Head of caudate nucleus (tissue), 42 donors: ENCODE measurements around the gene HOXB9.
A peak's percentile ranks its signal among the peaks of the same experiment; 100 is the strongest.

Experiments
- DNase-seq, 42 donors: peaks; one replicate each; pipeline versions ENCODE4 v3.0.0 to v3.0.0-alpha.2; 2020 to 2021; ENCODE audit warnings: mixed read lengths in 7 of 42
- intact Hi-C: fragments of 100-400 bp; cut with DNase I; formaldehyde crosslinking; loops from one replicate; pipeline ENCODE4 v1.15.0; 2022

Gene HOXB9

DNA sequence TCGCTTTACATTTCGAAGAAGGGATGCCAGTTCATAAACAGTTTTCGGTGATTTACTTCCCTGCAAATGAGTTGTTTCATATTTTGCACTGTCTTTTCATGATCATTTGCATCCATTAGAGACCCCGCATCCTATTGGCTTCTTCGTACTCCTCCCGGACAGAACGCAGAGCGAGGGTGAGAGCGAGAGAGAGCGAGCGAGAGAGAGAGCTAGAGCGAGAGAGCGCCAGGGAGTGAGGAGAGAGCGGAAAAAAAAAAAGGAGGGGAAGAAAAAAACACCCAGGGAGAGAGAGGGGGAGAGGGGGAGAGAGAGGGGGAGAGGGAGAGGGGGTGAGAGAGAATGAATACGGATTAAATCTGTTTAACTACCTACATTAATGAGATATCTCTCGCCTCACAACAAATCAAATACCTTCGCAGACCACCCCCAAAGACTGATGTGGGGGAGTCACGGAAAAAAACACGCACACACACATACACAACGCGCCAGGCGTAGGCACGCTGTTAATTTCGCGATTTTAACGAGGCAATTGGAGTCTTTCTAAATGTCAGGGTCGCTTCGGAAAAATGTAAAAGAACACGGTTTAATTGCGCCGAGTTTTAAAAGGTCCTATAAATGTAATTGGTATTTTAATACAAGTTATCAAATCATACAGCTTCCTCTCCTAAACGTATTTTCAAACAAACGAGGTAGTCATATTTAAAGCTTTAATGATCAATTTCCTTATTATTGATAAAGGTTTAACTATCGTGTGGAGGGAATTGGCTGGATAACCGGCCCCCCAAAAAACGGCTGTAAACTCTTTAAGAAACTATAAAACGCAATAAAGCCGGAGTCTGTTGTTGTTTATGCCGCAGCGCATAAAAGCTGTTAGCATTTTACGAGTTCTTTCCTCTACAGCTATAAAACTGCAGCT is 10.9 kb downstream of the HOXB9 start, which contains the start of gene HOXB8:
HOXB8 (minus strand) TSS at position 246 of the 916 bp plus-strand sequence. CDS start 588 bp downstream, outside the sequence.
- intact Hi-C loops, result no loop called here
- DNase-seq, result no peak

- DNase-seq, result no peak
- intact Hi-C loops, result no loop called here
These were observed 12.1 kb downstream of the HOXB9 start for GRCh38 chr17:48613862-48614694.

DNA sequence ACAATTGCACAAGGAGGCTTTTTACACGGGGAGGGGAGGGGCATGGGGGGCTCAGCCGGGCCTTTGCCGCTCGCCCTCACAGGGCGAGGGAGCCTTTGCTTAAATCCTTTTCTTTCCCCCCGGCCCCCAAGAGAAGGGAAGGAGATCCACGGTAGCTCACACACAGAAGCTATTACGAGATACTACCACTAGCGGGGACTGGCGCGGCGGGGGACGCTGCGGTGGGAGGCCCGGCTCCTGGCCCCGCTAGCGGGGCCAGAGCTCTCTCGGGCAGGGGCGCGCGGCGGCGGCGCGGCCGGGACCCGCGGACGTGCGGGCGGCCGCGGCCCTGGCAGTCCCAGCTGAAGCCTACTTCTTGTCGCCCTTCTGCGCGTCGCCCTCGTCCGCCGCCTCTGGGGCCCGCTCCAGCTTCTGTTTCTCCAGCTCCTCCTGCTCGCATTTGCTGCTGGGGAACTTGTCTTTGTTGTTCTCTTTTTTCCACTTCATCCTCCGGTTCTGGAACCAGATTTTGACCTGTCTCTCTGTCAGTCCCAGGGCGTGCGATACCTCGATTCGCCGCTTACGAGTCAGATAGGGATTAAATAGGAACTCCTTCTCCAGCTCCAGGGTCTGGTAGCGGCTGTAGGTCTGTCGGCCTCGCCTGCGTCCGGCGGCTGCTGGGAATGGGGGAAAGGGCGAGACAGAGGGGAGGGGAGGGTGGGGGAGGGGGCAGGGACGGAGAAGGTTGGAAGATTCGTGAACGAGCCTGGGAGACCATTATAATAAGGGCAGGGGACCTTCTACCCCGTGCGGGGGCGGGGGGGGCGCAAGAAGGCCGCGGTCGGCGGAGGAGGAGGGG is 13.1 kb downstream of the HOXB9 start:
- intact Hi-C loops, result no loop called here
- peak in 1 of 42 donors; percentile 4 for DNase-seq

DNA sequence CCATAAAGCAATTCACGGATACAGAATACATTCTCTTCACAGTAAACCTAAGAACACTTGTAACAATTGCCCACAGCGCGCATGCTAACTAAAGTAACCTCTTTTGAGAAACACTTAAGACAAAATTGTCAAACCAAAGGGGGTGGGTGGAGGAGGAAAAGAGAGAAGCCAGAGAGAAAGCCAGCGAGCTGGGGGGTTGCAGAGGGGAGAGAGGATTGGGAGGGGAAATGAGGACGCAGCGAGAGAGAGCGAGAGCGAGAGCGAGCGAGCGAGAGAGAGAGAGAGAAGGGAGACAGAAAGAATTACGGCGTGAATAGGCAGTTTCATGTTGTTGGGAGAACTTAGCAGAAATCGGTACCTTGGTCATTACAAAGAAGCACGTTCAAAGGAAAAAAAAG is 13.7 kb downstream of the HOXB9 start:
- intact Hi-C loops, result no loop called here
- no peak for DNase-seq

DNA sequence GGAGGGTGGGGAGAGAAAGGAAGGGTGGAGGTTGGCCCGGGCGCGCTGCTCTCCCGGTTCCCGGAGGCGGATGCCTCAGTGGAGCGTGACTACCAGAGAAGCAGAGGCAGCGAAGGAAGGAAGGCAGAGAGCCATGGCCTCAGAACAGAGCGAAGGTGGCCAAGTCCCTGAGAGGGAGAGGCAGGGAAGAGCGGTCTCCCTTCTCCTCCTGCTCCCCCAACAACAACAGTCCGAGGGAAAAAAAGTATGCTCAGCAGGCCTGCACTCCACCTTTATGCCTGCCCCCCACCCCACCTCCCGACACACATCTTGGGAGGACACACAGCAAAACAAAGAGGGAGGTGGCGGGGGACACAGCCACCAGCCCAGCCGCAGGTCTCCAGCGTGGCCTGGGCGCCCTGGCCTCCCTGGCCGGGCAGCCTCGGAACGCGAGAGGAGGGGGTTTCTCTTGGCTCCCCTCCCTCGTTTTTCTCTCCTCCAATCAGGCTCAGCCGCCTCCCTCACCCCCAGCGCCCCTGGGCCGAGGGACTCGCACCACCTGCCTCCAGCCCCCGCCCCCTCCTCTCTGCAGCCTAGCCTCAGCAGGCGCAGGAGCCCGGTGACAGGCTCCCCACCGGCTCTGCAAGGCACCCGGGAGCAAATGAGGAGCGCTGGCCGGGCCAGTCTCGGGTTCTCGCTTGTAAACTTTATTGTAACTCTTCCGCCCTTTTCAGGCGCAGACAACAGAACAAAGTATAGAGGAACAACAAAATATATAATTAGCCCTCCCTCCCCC is 14.3 kb downstream of the HOXB9 start:
- intact Hi-C loops, result no loop called here
- no peak for DNase-seq

DNA sequence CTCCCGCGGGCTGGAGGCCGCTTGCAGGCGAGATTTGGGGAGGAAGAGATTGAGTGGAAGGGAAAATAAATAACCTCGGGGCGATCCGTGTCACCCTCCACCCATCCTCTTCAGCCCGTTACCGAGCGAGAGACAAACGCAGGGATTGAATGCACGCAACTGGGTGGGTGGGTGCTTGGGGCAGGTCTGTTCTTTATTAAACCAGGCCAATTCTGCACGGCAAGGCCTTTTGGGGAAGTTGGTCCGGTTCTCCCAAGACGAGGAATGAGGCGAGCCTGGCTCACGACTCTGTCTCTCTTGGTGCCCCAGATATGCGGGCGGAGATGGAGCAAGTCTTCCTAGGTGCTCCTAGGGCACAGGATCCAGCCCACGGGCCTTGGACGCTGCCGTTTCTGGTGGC is 14.9 kb downstream of the HOXB9 start:
- no peak for DNase-seq
- intact Hi-C loops, result no loop called here

GRCh38 chr17:48610282-48611211 is 15.6 kb downstream of the HOXB9 start, which contains the start of gene HOXB7:
HOXB7 (minus strand) TSS chr17:48611017; CDS start chr17:48610918, 99 bp downstream.
- DNase-seq, result peak in 27 of 42 donors; percentile 13 to 68 (median 41)
- intact Hi-C loops, result no loop called here

DNA sequence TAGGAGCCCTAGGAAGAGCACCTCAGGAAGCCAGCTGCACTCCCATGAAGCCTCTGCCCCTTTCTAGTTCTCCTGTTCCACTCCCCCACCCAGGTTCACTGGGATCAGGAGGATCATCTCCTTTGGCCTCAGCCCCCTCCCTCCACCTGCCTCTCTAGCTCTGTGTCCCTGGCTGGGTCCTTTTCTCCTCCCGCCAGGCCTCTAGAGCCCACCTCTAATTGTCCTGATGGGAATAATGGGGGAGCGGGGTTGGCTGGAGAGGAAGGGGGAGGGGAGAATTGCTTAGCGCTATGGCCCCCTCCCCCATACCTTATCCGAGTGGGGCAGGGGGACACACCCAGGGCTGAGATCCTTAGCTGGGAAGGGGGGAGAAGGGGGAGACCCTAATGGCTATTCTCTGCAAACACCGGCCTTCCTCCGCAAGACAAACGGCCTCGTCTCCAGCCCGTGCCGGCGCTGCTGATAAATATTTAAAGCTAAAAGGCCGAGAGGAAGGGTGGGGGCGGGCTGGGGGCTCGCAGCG is 16.3 kb downstream of the HOXB9 start:
- intact Hi-C loops, result no loop called here
- no peak for DNase-seq

GRCh38 chr17:48609033-48609432 is 17.1 kb downstream of the HOXB9 start:
- intact Hi-C loops, result no loop called here

DNA sequence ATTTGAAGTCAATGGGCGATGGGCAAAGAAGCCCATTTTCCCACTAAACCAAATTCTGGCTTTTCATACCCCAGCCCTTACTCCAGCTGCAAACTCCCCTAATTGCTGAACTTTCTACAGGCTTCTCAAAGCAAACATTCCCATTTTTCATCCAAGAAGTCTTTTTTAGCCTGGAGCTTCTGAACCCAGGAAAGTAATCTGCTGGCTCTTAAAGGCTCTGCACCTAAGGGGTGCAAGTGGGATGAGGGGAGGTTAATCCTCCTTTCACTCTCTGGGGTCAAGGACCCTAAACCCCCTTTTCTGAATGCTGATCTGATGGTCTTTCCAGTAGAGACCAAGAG is 17.7 kb downstream of the HOXB9 start:
- DNase-seq, result no peak
- intact Hi-C loops, result no loop called here

More at GRCh38 chr17:48609033-48609432, 17.1 kb downstream of the HOXB9 start:
- no peak for DNase-seq

DNA sequence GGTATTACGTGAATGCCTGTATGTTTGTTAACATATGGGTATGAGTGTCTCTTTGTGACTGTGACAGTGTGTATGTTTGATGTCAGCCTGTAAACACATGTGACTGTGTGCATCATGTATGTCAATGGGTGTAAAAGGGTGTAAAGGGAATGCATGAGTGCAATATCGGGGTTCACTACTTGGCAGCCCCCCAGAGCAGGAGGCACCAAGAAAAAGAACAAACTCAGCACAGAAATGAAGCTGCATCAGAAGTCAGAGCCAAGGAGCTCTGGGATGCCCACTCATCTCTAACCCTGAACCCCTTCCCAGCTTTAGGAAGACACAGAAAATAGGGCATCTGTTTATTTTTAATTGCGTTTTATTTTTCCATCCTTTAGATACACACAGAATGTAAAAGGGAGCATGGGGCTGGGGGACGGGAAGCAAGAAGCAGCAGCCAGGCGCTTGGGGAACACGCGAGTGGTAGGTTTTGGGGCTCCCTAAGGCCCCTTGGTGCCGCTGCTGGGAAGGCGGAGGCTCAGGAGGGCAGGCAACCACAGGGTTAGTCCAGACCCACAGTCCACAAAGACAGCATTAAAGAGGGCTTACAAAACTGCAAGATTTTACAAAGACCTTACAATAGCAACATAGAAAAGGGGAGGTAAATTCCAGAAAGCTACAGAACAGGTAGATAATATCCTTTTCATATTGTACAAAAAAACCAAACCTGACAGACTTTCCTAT is 19.1 kb downstream of the HOXB9 start:
- DNase-seq, result no peak
- intact Hi-C loops, result no loop called here

DNA sequence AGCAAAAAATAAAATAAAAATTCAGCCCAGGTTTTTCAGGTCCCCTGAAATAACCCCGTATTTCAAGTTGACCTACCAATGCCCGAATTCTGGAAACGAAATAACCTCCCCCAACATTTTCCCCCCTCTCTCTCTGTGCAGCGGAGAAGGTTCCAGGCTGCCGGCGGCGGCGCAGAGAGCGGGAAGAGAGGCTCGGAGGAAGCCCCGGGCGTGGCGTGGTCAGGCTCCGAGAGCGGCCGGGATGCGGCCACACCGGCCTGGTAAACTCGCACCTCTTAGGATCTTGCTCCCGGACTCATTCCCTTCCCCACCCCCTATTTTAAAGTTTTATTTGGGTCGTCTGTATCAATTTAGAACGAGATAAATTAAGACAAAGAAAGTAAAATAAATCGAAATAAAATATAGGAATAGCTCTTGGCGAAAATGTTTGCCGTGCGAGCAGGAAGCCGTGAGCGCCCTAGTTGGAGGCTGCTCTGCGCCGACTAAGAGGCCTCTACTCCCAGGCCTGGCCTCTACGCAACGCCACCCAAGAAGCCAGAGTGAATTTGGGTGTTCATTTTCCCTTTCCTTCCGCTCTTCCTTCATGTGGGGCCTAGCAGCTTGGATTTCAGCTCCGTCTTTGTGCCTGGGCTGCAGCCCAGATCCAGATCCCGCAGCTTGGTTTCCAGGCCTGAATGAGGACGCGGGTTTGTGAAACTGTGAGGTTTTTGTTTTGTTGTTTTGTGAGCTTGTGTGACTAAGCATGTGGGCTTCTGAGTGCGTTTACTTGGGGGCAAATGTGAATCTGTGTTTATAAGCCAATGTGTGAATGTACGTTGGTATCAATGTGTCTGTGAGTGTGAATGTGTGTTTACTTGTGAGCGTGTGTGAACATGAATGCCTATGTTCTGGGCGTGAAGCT is 19.9 kb downstream of the HOXB9 start:
- intact Hi-C loops, result no loop called here
- no peak for DNase-seq

- intact Hi-C loops, result no loop called here
These were observed 20.7 kb downstream of the HOXB9 start for GRCh38 chr17:48605409-48605919.

GRCh38 chr17:48604770-48605329 is 21.3 kb downstream of the HOXB9 start, which contains the start of gene HOXB6:
HOXB6 (minus strand) TSS chr17:48604986; CDS start chr17:48598150, 6,836 bp downstream.
- DNase-seq, result no peak
- intact Hi-C loops, result no loop called here

More at GRCh38 chr17:48605409-48605919, 20.7 kb downstream of the HOXB9 start:
- no peak for DNase-seq
